NCI-H2196 treated with DMSO at 0.1 percent for 48 hours (cell line): ENCODE measurements around the gene SRM.
A peak's percentile ranks its signal among the peaks of the same experiment; 100 is the strongest.
"Not testable (repeated sequence)": the region's sequence is repeated elsewhere in the genome, so short reads cannot be mapped to it uniquely, and the experiment has no call there.

Experiments
- DNase-seq: peaks from one replicate; lab custom pipeline; 2025; ENCODE audit not compliant: unreplicated experiment; lab: John Stamatoyannopoulos, UW

The SRM gene

DNA sequence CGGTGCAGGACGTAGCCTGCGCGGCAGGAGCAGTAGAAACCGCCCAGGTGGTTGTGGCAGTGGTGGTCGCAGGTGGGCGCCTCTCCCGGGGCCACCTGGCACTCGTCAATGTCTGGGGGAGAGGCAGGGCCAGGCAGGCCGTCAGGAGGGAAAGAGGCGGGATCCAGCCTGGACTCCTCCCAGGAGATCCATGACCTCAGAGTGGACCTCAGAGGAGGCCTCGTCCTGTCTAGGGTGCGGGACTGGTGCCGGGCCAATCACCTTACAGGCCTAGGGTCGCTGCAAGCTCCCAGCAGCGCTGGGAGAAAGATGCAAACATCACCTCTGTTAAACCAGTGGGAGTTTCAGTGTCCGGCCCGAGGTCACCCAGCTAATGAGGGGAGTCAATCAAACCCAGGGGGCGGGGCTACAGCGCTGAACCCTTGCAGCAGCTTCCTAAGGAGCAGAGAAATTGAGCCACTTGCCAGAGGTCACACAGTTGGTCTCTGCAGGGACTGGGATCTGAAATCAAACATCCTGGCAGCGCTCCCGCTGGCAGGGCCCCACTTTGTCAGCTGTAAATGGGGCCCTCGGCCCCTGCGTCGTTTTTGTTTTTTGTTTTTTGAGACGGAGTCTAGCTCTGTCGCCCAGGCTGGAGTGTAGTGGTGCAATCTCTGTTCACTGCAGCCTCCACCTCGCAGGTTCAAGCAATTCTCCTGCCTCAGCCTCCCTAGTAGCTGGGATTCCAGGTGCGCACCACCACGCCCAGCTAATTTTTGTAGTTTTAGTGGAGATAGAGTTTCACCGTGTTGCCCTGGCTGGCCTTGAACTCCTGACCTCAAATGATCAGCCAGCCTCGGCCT lies 14.2 kb downstream of the SRM start:
- no peak for DNase-seq

DNA sequence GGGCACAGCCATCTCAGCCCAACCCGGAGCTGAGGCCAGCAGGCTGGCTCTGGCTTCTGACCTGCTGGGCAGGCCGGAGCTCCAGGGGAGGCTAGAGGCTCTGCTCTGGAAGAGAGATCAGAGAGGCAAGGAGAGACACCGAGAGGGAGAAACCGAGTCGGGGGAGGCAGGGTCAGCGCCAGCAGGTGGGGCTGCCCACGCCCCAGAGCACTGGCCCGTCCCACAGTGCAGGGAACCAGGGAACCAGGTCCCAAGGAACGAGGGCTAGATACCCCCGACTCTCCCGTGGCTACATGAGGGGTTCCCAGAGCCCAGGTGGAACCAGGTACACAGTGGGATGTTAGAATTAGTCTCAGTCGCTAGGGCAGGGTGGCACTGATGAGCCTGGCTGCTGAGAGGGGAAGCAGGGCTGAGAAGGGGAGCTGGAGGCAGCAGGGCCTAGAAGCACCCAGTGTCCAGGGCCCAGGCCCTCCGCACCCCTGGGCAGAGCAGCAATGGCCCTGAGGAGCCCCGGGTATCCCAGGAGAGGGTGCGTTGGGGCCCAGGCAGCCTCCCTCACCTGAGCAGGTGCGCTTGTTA lies 14.9 kb downstream of the SRM start:
- no peak for DNase-seq

GRCh38 chr1:11044086-11044848 lies 15.6 kb downstream of the SRM start:
- DNase-seq = no peak

DNA sequence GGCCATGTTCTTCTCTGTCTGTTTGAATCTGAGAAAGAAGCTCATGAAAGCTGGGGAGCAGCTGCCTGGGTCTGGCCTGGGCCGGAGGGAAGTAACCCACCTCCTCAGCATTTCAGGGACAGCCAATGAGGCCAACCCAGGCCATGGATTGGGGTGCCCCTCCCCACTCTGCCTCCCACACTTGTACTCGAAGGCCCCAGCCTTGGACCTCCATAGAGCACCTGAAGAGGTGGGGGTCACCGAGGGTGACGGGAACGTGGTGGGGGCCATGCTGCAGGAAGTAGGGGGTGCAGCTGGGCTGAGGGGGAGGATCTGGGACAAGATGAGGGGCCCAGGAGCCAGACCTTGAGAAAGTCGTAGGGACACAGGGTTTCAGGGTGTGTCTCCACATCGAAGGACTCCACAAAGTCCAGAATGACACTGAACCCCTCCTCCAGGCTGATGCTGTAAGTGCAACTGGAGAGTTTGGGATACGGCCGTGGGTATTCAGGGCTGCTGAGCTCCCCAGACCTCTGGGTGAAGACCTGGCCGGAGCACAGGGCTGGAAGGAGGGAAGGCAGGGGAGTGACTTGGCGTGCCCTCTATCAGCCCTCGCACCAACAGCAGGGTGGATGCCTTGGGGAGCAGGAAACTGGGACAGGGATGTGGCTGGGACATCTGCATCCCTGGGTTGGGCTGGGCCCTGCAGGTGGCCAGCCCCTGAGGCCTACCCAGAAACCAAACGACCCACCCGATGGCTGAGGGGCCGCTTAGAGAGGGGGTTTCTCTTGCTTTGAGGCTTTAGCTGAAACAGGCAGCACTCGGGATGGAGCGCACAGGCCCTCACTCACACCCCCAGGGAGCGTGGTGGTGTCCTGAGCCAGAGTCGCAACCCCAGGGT lies 16.6 kb downstream of the SRM start:
- DNase-seq = no peak

GRCh38 chr1:11042065-11042464 lies 17.8 kb downstream of the SRM start:
- DNase-seq = no peak

DNA sequence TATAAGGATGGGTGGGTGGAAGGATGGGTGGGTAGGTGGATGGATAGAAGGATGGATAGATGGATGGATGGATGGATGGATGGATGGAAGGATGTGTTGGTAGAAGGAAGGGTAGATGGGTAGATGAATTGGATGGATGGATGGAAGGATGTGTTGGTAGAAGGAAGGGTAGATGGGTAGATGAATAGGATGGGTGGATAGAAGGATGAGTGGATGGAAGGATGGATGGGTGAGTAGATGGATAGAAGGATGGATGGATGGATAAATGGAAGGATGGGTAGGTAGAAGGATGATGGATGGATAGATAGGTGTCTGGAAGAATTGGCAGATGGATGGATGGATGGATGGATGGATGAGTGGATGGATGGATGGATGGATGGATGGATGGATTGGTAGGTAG lies 18.8 kb downstream of the SRM start:
- DNase-seq = no peak

DNA sequence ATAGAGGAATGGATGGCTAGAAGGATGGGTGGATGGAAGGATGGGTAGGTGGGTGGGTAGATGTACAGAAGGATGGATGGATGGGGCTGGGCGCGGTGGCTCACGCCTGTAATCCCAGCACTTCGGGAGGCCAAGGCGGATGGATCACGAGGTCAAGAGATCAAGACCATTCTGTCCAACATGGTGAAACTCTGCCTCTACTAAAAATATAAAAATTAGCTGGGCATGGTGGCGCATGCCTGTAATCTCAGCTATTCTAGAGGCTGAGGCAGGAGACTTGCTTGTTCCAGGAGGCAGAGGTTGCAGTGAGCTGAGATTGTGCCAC lies 19.8 kb downstream of the SRM start:
- not testable (repeated sequence) for DNase-seq

DNA sequence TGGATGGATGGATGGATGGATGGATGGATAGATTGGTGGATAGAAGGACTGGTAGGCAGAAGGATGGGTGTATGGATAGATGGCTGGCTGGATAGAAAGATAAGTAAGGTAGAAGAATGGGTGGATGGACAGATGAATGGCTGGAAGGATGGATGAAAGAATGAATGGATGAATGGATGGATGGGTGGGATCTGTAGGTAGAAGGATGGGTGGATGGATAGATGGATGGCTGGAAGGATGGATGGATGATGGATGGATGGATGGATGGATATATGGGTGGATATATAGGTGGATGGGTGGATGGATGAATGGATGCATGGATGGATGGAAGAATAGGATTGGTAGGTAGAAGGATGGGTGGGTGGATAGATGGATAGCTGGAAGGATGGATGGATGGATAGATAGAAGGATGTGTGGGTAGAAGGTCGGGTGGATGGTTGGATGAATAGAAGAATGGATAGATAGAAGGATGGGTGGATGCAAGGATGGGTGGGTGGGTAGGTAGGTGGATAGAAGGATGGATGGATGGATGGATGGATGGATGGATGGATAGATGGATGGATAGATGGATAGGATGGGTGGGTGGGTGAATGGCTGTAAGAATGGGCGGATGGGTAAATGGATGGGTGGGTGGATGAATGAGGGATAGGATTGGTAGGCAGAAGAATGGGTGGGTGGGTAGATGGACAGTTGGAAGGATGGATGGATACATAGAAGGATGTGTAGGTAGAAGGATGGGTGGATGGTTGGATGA lies 20.3 kb downstream of the SRM start:
- DNase-seq = no peak

- peak; percentile 59 for DNase-seq
These were observed 22.1 kb downstream of the SRM start for GRCh38 chr1:11037740-11038182.

DNA sequence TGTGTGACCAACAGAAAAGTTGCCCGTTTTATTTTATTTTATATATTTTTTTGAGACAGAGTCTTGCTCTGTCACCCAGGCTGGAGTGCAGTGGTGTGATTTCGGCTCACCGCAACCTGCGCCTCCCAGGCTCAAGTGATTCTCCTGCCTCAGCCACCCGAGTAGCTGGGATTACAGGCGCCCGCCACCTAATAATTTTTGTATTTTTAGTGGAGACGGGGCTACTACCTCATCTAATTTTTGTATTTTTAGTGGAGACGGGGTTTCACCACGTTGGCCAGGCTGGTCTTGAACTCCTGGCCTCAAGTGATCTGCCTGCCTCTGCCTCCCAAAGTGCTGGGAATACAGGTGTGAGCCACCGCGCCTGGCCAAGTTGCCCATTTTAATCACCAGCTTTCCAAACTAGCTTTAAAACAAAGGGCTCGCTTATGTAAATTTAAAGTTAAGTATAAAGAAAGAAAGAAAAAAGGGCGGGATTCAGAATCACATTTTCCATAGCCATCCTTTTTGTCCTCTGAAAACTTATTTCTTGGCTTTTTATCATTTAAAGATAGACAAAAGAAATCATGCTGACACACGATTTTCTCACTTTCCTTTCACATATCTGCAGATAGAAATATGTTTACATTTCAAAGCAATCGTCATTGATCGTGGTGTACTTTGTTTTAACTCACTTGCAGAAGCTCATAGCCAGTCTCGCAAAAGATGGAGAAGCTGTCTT lies 22.6 kb downstream of the SRM start:
- not testable (repeated sequence) for DNase-seq

DNA sequence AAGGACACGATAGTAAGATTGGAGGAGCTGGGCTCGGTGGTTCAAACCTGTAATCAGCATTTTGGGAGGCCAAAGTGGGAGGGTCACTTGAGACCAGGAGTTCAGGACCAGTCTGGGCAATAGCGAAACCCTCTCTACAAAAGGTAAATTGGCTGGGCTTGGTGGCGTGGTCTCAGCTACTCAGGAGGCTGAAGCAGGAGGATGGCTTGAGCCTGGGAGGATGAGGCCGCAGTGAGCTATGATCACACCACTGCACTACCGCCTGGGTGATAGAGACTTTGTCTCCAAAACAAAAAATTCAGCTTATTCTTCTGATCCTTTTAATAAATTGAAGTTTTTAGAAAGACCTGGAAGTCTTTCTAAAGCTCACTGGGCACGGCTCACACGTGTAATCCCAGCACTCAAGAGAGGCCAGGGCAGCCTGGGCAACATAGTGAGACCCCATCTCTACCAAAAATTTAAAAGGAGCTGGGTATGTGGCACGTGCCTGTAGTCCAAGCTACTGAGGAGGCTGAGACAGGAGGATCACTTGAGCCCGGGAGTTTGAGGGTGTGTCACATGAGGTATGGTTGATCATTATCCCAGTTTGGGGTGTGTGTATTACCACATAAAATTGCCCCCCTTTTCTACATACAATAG lies 28.1 kb downstream of the SRM start:
- no peak for DNase-seq

GRCh38 chr1:11030865-11031264 lies 29.0 kb downstream of the SRM start:
- DNase-seq = no peak

DNA sequence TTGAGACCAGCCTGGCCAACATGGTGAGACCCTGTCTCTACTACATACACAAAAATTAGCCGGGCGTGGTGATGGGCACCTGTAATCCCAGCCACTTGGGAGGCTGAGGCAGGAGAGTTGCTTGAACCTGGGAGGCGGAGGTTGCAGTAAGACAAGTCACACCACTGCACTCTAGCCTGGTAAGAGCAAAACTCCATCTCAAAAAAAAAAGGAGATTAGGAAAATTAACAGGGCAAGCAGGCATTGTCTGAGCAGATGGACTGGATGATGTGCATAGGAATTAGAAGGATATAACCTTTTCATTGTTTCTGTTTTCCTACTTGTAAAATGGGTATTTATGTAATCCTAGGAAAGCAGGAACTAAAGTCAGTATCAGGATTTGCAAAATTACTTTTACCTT lies 31.8 kb downstream of the SRM start:
- no peak for DNase-seq

GRCh38 chr1:11027316-11027715 lies 32.5 kb downstream of the SRM start:
- DNase-seq = no peak

- no peak for DNase-seq
These were observed 32.9 kb downstream of the SRM start for GRCh38 chr1:11026903-11027302.

GRCh38 chr1:11026052-11026451 lies 33.8 kb downstream of the SRM start:
- DNase-seq = no peak

DNA sequence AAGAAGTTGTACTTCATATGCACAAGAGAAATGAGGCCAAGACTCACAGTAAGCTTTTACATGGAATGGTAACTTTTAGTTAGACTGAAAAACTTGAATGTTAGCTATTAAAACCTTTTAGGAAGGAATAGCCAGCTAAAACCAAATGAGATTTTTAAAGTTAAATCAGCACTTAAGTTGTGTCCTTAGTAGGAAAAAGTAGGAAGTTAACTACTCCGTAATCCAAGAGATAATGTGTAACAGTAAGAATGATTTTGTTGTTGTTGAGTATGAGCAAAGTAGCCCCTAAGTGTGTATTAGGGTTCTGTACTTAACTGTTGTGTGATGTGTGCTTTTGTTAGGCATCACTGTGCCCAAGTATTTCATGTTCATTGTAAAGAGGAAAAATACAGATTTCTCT lies 34.2 kb downstream of the SRM start:
- DNase-seq = no peak

DNA sequence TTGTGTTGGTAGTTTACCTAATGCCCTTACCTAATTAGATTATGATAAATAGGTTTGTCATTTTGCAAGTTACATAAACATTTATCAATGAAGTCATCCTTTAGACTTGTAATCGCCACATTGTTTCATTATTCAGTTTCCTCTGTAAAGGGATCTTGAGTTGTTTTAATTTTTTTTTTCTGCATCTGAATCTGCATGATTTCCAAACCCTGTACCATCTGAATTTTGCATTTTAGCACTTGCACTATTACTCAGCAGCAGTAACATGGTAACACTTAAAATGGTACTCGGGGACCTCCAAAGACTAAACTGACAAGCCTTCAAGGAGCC lies 35.0 kb downstream of the SRM start:
- DNase-seq = no peak

- DNase-seq = no peak
These were observed 35.5 kb downstream of the SRM start for GRCh38 chr1:11024154-11024873.
